Activated T-cell treated with anti-CD3 and anti-CD28 coated beads, Interleukin-2, amount 50 U/mL, for 24 hours (primary cell): ENCODE data around the gene CCNYL1.

Experiments used
- DNase-seq: peaks from one replicate; pipeline ENCODE4 v3.0.0-alpha.2; 2020
- H3K27ac Mint-ChIP-seq: 2 replicates; pipeline ENCODE4 v1.8.0; 2020; ENCODE audit warnings: mild to moderate bottlenecking, mixed read lengths
- H3K27me3 Mint-ChIP-seq: 2 replicates; pipeline ENCODE4 v1.8.0; 2020; ENCODE audit warnings: mixed read lengths
- H3K36me3 Mint-ChIP-seq: 2 replicates; pipeline ENCODE4 v1.8.0; 2020; ENCODE audit warnings: low read depth, mixed read lengths
- H3K4me1 Mint-ChIP-seq: 2 replicates; pipeline ENCODE4 v1.8.0; 2020; ENCODE audit warnings: low read depth, mixed read lengths
- H3K4me3 Mint-ChIP-seq: 2 replicates; pipeline ENCODE4 v1.8.0; 2020; ENCODE audit warnings: mild to moderate bottlenecking, moderate library complexity, mixed read lengths
- H3K9me3 Mint-ChIP-seq: 2 replicates; pipeline ENCODE4 v1.8.0; 2020; ENCODE audit warnings: mixed read lengths

The CCNYL1 gene

GRCh38 chr2:207710814-207711740 lies at the start of gene CCNYL1:
TSS of gene CCNYL1 (plus strand) at chr2:207711640. CDS start at chr2:207711897, 257 bp downstream.
- Mint-ChIP-seq H3K4me3 (peak within 1 kb of the TSS; percentile 83), H3K4me1 (peaks cover 35% of the 10 kb centered on the region), H3K9me3 (no peaks in the 10 kb centered on the region), H3K27ac (peak within 1 kb of the TSS; percentile 91), H3K27me3 (no peaks in the 10 kb centered on the region), H3K36me3 (peaks cover 12% of the 10 kb centered on the region)
- peak; percentile 96 for DNase-seq

- H3K4me3 Mint-ChIP-seq = no peak overlapping the region
- no peaks in the 10 kb centered on the region for H3K27me3 Mint-ChIP-seq
- peaks cover 3% of the 10 kb centered on the region for H3K4me1 Mint-ChIP-seq
- H3K27ac Mint-ChIP-seq = peak overlapping the region; percentile 50
- H3K9me3 Mint-ChIP-seq = no peaks in the 10 kb centered on the region
- no peak for DNase-seq
- no peaks in the 10 kb centered on the region for H3K36me3 Mint-ChIP-seq
Measured at GRCh38 chr2:207662203-207662602, 49.2 kb upstream of the CCNYL1 start.

- no peaks in the 10 kb centered on the region for H3K9me3 Mint-ChIP-seq
- no peaks in the 10 kb centered on the region for H3K27me3 Mint-ChIP-seq
- peaks cover 3% of the 10 kb centered on the region for H3K4me1 Mint-ChIP-seq
- H3K4me3 Mint-ChIP-seq = no peak overlapping the region
- H3K36me3 Mint-ChIP-seq = no peaks in the 10 kb centered on the region
- no peak for DNase-seq
- no peak overlapping the region for H3K27ac Mint-ChIP-seq
Measured at GRCh38 chr2:207663870-207664545, 47.4 kb upstream of the CCNYL1 start.

- Mint-ChIP-seq H3K9me3 (no peaks in the 10 kb centered on the region), H3K27me3 (no peaks in the 10 kb centered on the region), H3K36me3 (no peaks in the 10 kb centered on the region), H3K27ac (no peak overlapping the region), H3K4me1 (no peaks in the 10 kb centered on the region), H3K4me3 (no peak overlapping the region)
- DNase-seq = no peak
Measured at GRCh38 chr2:207670887-207671286, 40.6 kb upstream of the CCNYL1 start.

GRCh38 chr2:207673431-207673830 lies 38.0 kb upstream of the CCNYL1 start:
- H3K4me3 Mint-ChIP-seq = no peak overlapping the region
- H3K9me3 Mint-ChIP-seq = no peaks in the 10 kb centered on the region
- H3K36me3 Mint-ChIP-seq = no peaks in the 10 kb centered on the region
- no peak overlapping the region for H3K27ac Mint-ChIP-seq
- H3K4me1 Mint-ChIP-seq = no peaks in the 10 kb centered on the region
- H3K27me3 Mint-ChIP-seq = no peaks in the 10 kb centered on the region
- no peak for DNase-seq

GRCh38 chr2:207674266-207674774 lies 37.1 kb upstream of the CCNYL1 start:
- H3K27me3 Mint-ChIP-seq = peaks cover 4% of the 10 kb centered on the region
- no peak overlapping the region for H3K27ac Mint-ChIP-seq
- H3K4me3 Mint-ChIP-seq = no peak overlapping the region
- DNase-seq = no peak
- no peaks in the 10 kb centered on the region for H3K4me1 Mint-ChIP-seq
- no peaks in the 10 kb centered on the region for H3K9me3 Mint-ChIP-seq
- no peaks in the 10 kb centered on the region for H3K36me3 Mint-ChIP-seq

GRCh38 chr2:207674826-207675225 lies 36.6 kb upstream of the CCNYL1 start:
- no peaks in the 10 kb centered on the region for H3K9me3 Mint-ChIP-seq
- peaks cover 9% of the 10 kb centered on the region for H3K27me3 Mint-ChIP-seq
- no peak overlapping the region for H3K27ac Mint-ChIP-seq

GRCh38 chr2:207676827-207677354 lies 34.5 kb upstream of the CCNYL1 start:
- no peaks in the 10 kb centered on the region for H3K4me1 Mint-ChIP-seq
- H3K27me3 Mint-ChIP-seq = peaks cover 22% of the 10 kb centered on the region
- H3K27ac Mint-ChIP-seq = no peak overlapping the region
- H3K9me3 Mint-ChIP-seq = no peaks in the 10 kb centered on the region
- H3K4me3 Mint-ChIP-seq = no peak overlapping the region
- DNase-seq = no peak
- no peaks in the 10 kb centered on the region for H3K36me3 Mint-ChIP-seq

More at GRCh38 chr2:207674826-207675225, 36.6 kb upstream of the CCNYL1 start:
- no peaks in the 10 kb centered on the region for H3K36me3 Mint-ChIP-seq
- H3K4me1 Mint-ChIP-seq = no peaks in the 10 kb centered on the region
- no peak for DNase-seq
- no peak overlapping the region for H3K4me3 Mint-ChIP-seq

- no peaks in the 10 kb centered on the region for H3K36me3 Mint-ChIP-seq
- no peak overlapping the region for H3K4me3 Mint-ChIP-seq
- H3K27me3 Mint-ChIP-seq = peaks cover 23% of the 10 kb centered on the region
- no peak overlapping the region for H3K27ac Mint-ChIP-seq
- H3K4me1 Mint-ChIP-seq = peaks cover 3% of the 10 kb centered on the region
- no peaks in the 10 kb centered on the region for H3K9me3 Mint-ChIP-seq
- DNase-seq = no peak
Measured at GRCh38 chr2:207681431-207681830, 30.0 kb upstream of the CCNYL1 start.

GRCh38 chr2:207682557-207682956 lies 28.9 kb upstream of the CCNYL1 start:
- no peak for DNase-seq
- Mint-ChIP-seq H3K4me1 (peaks cover 3% of the 10 kb centered on the region), H3K9me3 (no peaks in the 10 kb centered on the region), H3K36me3 (no peaks in the 10 kb centered on the region), H3K4me3 (no peak overlapping the region), H3K27ac (no peak overlapping the region), H3K27me3 (peaks cover 23% of the 10 kb centered on the region)

GRCh38 chr2:207683438-207683837 lies 28.0 kb upstream of the CCNYL1 start:
- no peak overlapping the region for H3K4me3 Mint-ChIP-seq
- H3K27ac Mint-ChIP-seq = no peak overlapping the region
- peaks cover 23% of the 10 kb centered on the region for H3K27me3 Mint-ChIP-seq
- peaks cover 6% of the 10 kb centered on the region for H3K4me1 Mint-ChIP-seq
- DNase-seq = no peak
- no peaks in the 10 kb centered on the region for H3K9me3 Mint-ChIP-seq
- H3K36me3 Mint-ChIP-seq = no peaks in the 10 kb centered on the region

GRCh38 chr2:207683879-207684627 lies 27.4 kb upstream of the CCNYL1 start:
- Mint-ChIP-seq H3K27ac (no peak overlapping the region), H3K4me1 (peaks cover 10% of the 10 kb centered on the region)

GRCh38 chr2:207686812-207687211 lies 24.6 kb upstream of the CCNYL1 start:
- no peak for DNase-seq
- H3K36me3 Mint-ChIP-seq = no peaks in the 10 kb centered on the region
- H3K4me1 Mint-ChIP-seq = peaks cover 10% of the 10 kb centered on the region
- no peak overlapping the region for H3K27ac Mint-ChIP-seq
- no peak overlapping the region for H3K4me3 Mint-ChIP-seq
- peaks cover 1% of the 10 kb centered on the region for H3K27me3 Mint-ChIP-seq
- no peaks in the 10 kb centered on the region for H3K9me3 Mint-ChIP-seq

More at GRCh38 chr2:207683879-207684627, 27.4 kb upstream of the CCNYL1 start:
- Mint-ChIP-seq H3K27me3 (peaks cover 22% of the 10 kb centered on the region), H3K4me3 (no peak overlapping the region), H3K9me3 (no peaks in the 10 kb centered on the region), H3K36me3 (no peaks in the 10 kb centered on the region)
- DNase-seq = no peak

GRCh38 chr2:207688597-207688996 lies 22.8 kb upstream of the CCNYL1 start:
- Mint-ChIP-seq H3K4me1 (peaks cover 13% of the 10 kb centered on the region), H3K4me3 (no peak overlapping the region), H3K9me3 (no peaks in the 10 kb centered on the region), H3K27me3 (no peaks in the 10 kb centered on the region), H3K36me3 (no peaks in the 10 kb centered on the region), H3K27ac (peak overlapping the region; percentile 3)
- DNase-seq = no peak
